Activated naive CD4-positive, alpha-beta T cell treated with anti-CD3 and anti-CD28 coated beads, Interleukin-2, amount 50 U/mL, for 24 hours (primary cell): ENCODE measurements around the gene ERH.

Experiments used
- H3K27ac Mint-ChIP-seq: one replicate; pipeline ENCODE4 v1.8.0; 2021; ENCODE audit warnings: mild to moderate bottlenecking, mixed read lengths
- H3K27me3 Mint-ChIP-seq: one replicate; pipeline ENCODE4 v1.8.0; 2021; ENCODE audit warnings: mixed read lengths
- H3K36me3 Mint-ChIP-seq: one replicate; pipeline ENCODE4 v1.8.0; 2021; ENCODE audit warnings: mixed read lengths
- H3K4me1 Mint-ChIP-seq: one replicate; pipeline ENCODE4 v1.8.0; 2021; ENCODE audit warnings: mixed read lengths
- H3K4me3 Mint-ChIP-seq: one replicate; pipeline ENCODE4 v1.8.0; 2021; ENCODE audit warnings: mild to moderate bottlenecking, mixed read lengths
- H3K9me3 Mint-ChIP-seq: one replicate; pipeline ENCODE4 v1.8.0; 2021; ENCODE audit warnings: mixed read lengths

Gene ERH

GRCh38 chr14:69354383-69355153 lies 43.5 kb downstream of the ERH start:
- Mint-ChIP-seq H3K9me3 (no peaks in the 10 kb centered on the region), H3K4me3 (peak overlapping the region; percentile 62), H3K36me3 (no peaks in the 10 kb centered on the region), H3K27ac (peak overlapping the region; percentile 89), H3K27me3 (no peaks in the 10 kb centered on the region), H3K4me1 (peaks cover 11% of the 10 kb centered on the region)

DNA sequence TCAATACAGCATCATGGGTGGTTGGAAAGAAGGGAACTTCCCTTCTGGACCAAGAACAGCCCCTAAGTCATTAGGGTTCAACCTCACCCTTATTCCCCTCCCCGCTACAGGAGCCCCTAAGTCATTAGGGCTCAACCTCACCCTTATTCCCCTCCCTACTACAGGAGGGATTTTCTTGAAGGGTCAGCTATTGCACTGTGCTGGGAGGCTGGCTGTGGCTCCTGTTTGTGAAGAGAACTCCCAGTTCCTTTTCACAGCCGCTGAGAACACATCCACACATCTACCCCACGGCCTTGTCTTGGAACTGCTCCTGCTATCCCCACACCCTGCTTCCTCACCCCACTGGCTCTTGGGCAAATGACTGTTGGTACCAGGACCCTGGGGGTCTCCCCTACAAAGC lies 44.9 kb downstream of the ERH start:
- Mint-ChIP-seq H3K4me1 (peaks cover 11% of the 10 kb centered on the region), H3K9me3 (no peaks in the 10 kb centered on the region), H3K4me3 (no peak overlapping the region), H3K36me3 (no peaks in the 10 kb centered on the region), H3K27ac (no peak overlapping the region), H3K27me3 (no peaks in the 10 kb centered on the region)

DNA sequence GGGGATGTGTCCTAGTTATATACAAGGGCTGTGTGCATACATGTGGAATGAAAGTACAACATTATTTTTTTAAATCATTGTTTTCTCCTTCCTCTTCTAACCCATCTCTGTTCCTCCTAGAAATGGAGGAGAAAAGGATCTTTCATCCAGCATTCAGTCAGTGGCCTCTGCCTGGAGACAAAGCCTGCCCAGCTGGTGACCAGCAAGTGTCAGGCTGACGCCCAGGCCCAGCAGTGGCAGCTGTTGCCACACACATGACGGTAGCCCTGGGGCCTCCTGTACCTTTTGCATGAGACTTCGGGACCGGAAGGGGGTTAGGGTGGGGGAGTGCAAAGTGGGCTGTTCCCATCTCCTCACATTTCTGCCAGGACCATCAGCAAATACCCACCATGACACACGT lies 46.2 kb downstream of the ERH start:
- Mint-ChIP-seq H3K4me3 (no peak overlapping the region), H3K36me3 (no peaks in the 10 kb centered on the region), H3K27ac (no peak overlapping the region), H3K4me1 (peaks cover 11% of the 10 kb centered on the region), H3K9me3 (no peaks in the 10 kb centered on the region), H3K27me3 (no peaks in the 10 kb centered on the region)

DNA sequence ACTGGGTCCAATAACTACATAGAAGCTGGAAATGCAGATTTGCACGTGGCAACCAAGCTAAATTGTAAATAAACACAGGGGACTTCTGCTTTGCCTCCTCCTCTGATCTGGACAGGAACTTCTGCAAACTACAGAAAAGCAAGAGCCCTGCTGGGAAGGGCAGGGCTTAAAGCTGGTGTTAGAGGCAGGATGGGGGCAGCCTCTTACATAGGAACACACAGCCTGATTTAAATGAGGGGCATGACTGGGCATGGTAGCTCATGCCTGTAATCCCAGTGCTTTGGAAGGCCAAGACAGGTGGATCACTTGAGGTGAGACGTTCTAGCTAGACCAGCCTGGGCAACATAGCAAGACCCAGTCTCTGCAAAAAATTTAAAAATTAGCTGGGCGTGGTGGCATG lies 46.7 kb downstream of the ERH start:
- Mint-ChIP-seq H3K27me3 (no peaks in the 10 kb centered on the region), H3K27ac (no peak overlapping the region), H3K4me3 (no peak overlapping the region), H3K36me3 (no peaks in the 10 kb centered on the region), H3K4me1 (peaks cover 11% of the 10 kb centered on the region), H3K9me3 (no peaks in the 10 kb centered on the region)

DNA sequence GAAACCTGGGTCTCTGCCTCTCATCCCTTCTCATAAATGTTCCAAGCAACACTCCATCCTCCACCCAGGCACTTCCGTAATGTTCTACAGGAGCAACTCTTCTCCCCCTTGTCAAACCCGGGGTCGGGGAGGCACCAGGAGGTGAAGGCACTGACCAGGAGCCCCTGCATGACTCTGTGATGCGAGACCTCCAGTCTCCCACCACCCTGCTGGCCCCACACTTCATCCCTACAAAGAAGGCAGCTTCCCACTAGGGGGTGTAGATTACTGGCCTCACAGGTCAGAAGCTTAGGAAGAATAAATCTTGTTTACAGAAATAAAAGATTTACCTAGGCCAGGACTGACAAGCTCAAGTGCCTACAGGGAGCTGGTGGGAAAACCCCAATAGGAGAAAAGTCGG lies 47.2 kb downstream of the ERH start:
- H3K4me3 Mint-ChIP-seq: no peak overlapping the region
- H3K36me3 Mint-ChIP-seq: no peaks in the 10 kb centered on the region
- H3K9me3 Mint-ChIP-seq: no peaks in the 10 kb centered on the region
- H3K27me3 Mint-ChIP-seq: no peaks in the 10 kb centered on the region
- H3K27ac Mint-ChIP-seq: no peak overlapping the region
- H3K4me1 Mint-ChIP-seq: peaks cover 11% of the 10 kb centered on the region

GRCh38 chr14:69349091-69349777 lies 48.9 kb downstream of the ERH start:
- Mint-ChIP-seq H3K9me3 (no peaks in the 10 kb centered on the region), H3K4me1 (peaks cover 2% of the 10 kb centered on the region), H3K4me3 (no peak overlapping the region), H3K36me3 (no peaks in the 10 kb centered on the region), H3K27ac (no peak overlapping the region), H3K27me3 (no peaks in the 10 kb centered on the region)

DNA sequence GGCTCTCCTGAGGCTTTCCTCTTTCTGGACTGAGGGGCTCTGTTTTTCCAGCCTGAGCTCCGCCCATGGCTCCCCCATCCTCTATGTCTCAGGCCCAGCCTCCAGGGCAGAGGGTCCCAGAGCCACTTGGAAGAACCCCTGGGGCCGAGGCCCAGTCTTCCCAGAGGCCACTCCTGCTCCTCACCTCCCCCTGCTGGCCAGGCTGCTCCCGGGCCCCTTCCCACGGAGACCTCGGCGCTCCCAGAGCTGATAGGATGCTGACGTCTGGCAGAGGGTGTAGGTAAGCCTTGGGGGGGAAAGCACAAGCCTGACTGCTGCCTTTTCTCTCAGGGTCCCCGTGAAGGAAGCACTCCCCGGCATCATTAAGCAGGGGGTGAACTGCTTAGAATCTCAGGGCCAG lies 51.4 kb downstream of the ERH start:
- Mint-ChIP-seq H3K4me3 (no peak overlapping the region), H3K4me1 (no peaks in the 10 kb centered on the region), H3K27ac (no peak overlapping the region), H3K27me3 (no peaks in the 10 kb centered on the region), H3K36me3 (no peaks in the 10 kb centered on the region), H3K9me3 (no peaks in the 10 kb centered on the region)

- no peaks in the 10 kb centered on the region for H3K4me1 Mint-ChIP-seq
- H3K27me3 Mint-ChIP-seq: no peaks in the 10 kb centered on the region
- no peaks in the 10 kb centered on the region for H3K9me3 Mint-ChIP-seq
- no peak overlapping the region for H3K27ac Mint-ChIP-seq
- H3K36me3 Mint-ChIP-seq: no peaks in the 10 kb centered on the region
- H3K4me3 Mint-ChIP-seq: no peak overlapping the region
These were observed 52.7 kb downstream of the ERH start for GRCh38 chr14:69345402-69345801.

DNA sequence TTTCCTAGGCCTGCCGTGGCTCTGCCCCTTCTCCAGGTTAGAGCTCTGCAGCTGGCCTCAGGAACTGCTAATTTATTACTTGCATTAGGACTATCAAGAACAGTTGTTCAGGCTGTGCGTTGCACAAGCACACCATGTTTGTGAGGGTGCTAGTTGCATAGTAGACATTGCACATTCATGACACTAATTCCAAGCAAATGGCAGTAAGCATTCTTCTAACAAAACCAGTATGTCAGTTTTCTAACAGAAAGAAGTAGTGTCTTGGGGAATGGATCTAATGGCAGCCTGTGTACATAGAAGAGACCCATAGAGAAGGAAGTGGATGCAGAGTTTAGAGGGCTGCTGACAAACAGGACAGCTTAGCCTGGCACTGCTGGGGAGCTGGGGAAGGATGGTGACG lies 53.9 kb downstream of the ERH start:
- Mint-ChIP-seq H3K36me3 (no peaks in the 10 kb centered on the region), H3K9me3 (no peaks in the 10 kb centered on the region), H3K4me1 (no peaks in the 10 kb centered on the region), H3K27me3 (no peaks in the 10 kb centered on the region), H3K4me3 (no peak overlapping the region), H3K27ac (no peak overlapping the region)

GRCh38 chr14:69342928-69343525 lies 55.1 kb downstream of the ERH start:
- H3K27ac Mint-ChIP-seq: no peak overlapping the region
- no peaks in the 10 kb centered on the region for H3K9me3 Mint-ChIP-seq
- no peaks in the 10 kb centered on the region for H3K27me3 Mint-ChIP-seq
- H3K36me3 Mint-ChIP-seq: no peaks in the 10 kb centered on the region
- no peak overlapping the region for H3K4me3 Mint-ChIP-seq
- H3K4me1 Mint-ChIP-seq: no peaks in the 10 kb centered on the region

GRCh38 chr14:69339426-69339825 lies 58.7 kb downstream of the ERH start:
- H3K9me3 Mint-ChIP-seq: no peaks in the 10 kb centered on the region
- no peaks in the 10 kb centered on the region for H3K27me3 Mint-ChIP-seq
- H3K27ac Mint-ChIP-seq: no peak overlapping the region
- H3K4me3 Mint-ChIP-seq: no peak overlapping the region
- H3K36me3 Mint-ChIP-seq: no peaks in the 10 kb centered on the region
- H3K4me1 Mint-ChIP-seq: peaks cover 5% of the 10 kb centered on the region

GRCh38 chr14:69337984-69338383 lies 60.1 kb downstream of the ERH start:
- Mint-ChIP-seq H3K36me3 (no peaks in the 10 kb centered on the region), H3K27ac (no peak overlapping the region), H3K27me3 (no peaks in the 10 kb centered on the region), H3K4me3 (no peak overlapping the region), H3K4me1 (peaks cover 5% of the 10 kb centered on the region), H3K9me3 (no peaks in the 10 kb centered on the region)

- no peaks in the 10 kb centered on the region for H3K27me3 Mint-ChIP-seq
- no peak overlapping the region for H3K4me3 Mint-ChIP-seq
- H3K4me1 Mint-ChIP-seq: peaks cover 5% of the 10 kb centered on the region
- no peak overlapping the region for H3K27ac Mint-ChIP-seq
- no peaks in the 10 kb centered on the region for H3K36me3 Mint-ChIP-seq
- H3K9me3 Mint-ChIP-seq: no peaks in the 10 kb centered on the region
These were observed 62.7 kb downstream of the ERH start for GRCh38 chr14:69335371-69335771.

- Mint-ChIP-seq H3K36me3 (no peaks in the 10 kb centered on the region), H3K9me3 (no peaks in the 10 kb centered on the region), H3K27me3 (no peaks in the 10 kb centered on the region), H3K27ac (no peak overlapping the region), H3K4me1 (peaks cover 5% of the 10 kb centered on the region), H3K4me3 (no peak overlapping the region)
These were observed 63.5 kb downstream of the ERH start for GRCh38 chr14:69334576-69334975.

DNA sequence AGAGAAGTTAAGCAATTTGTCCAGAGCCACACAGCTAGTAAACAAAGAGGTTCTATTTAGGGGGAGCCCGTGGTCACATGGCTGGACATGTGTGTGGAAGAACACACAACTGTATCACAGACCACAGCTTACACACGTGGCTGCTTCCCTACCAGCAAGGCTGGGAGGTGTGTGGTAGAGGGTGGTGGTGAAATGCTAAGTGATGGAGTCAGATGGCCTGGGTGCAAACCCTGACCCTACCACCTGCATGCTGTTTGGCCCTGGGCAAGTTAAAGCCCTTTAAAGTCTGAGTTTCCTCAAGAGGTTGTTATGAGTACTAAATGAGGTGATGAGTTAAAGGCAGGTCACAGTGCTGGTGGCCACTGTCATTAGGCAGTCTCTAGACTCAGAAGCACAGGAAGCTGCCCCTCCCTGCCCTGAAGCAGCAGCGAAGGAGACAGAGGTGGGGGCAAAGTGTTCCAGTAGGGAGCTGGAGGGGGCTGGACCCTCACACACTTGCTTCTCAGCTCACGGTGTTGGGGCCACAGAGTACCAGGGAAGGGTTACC lies 64.2 kb downstream of the ERH start:
- no peak overlapping the region for H3K27ac Mint-ChIP-seq
- peaks cover 5% of the 10 kb centered on the region for H3K4me1 Mint-ChIP-seq
- H3K27me3 Mint-ChIP-seq: no peaks in the 10 kb centered on the region
- H3K36me3 Mint-ChIP-seq: no peaks in the 10 kb centered on the region
- H3K4me3 Mint-ChIP-seq: no peak overlapping the region
- H3K9me3 Mint-ChIP-seq: no peaks in the 10 kb centered on the region

DNA sequence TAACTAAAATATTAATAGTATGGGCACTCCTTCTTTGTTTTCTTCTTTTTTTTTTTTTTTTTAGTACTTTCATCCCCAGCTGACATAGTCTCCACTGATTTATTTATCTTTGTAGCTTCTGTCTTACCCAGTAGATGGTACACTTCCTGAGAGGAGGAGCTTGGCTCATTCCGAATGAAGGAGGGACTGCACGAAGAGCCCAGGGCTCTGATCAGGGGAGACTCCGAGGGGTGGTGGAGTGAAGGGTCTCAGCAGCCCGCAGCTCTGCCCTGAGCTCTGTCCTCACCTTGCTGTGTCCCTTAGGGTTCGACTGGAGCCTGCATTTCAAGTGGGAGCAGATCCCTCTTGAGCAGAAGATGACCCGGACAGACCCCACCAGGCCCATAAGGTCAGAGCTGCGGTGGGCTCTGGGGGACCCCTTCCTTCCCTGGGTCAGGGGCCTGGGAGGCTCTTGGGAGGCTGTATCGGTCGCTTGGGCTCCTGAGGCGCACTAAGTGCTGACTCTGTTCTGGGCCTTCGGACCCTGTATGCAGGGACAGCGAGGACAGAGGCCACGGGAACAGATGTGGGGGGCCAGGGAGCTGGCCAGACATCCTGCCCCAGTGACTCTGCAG lies 65.2 kb downstream of the ERH start:
- H3K27ac Mint-ChIP-seq: no peak overlapping the region
- H3K4me3 Mint-ChIP-seq: no peak overlapping the region
- peaks cover 5% of the 10 kb centered on the region for H3K4me1 Mint-ChIP-seq
- no peaks in the 10 kb centered on the region for H3K36me3 Mint-ChIP-seq
- H3K9me3 Mint-ChIP-seq: no peaks in the 10 kb centered on the region
- no peaks in the 10 kb centered on the region for H3K27me3 Mint-ChIP-seq
